Islet precursor cell (in vitro differentiated cells): ENCODE measurements around the gene DENND1B.
"Not testable (repeated sequence)": the region's sequence is repeated elsewhere in the genome, so short reads cannot be mapped to it uniquely, and the experiment has no call there.

Experiments used
- DNase-seq: peaks from one replicate; pipeline ENCODE4 v3.0.0-alpha.2; 2018

DENND1B gene

DNA sequence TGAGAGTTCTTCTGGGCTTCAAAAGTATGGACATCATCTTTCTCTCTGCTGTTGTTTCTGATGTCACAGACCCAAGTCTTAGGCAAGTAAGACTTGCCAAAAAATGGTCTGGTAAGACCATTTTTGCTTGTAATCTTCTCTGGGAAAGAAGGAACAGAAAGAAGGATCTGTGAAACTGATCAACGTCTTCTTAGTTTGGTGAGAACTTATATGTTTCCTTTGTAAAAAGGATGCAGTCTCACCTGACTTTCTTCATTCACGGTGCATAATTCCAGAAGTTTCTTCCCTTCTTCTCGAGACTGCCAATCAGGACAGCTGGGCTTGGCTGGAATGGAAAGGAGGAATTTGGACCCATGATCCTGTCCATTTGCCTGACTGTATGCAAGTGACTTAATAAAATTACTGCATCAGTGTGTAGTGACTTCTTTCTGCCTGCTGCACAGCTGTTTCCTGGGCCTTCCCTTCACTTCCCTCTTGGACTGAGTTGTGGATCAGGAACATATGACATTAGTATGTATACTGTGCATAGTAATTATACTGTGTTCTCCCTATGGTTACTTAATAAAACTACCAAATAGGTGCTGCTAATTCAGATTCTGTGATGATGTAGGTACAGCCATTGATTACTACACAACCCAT is 7.6 kb upstream of the DENND1B start:
- DNase-seq = no peak

DNA sequence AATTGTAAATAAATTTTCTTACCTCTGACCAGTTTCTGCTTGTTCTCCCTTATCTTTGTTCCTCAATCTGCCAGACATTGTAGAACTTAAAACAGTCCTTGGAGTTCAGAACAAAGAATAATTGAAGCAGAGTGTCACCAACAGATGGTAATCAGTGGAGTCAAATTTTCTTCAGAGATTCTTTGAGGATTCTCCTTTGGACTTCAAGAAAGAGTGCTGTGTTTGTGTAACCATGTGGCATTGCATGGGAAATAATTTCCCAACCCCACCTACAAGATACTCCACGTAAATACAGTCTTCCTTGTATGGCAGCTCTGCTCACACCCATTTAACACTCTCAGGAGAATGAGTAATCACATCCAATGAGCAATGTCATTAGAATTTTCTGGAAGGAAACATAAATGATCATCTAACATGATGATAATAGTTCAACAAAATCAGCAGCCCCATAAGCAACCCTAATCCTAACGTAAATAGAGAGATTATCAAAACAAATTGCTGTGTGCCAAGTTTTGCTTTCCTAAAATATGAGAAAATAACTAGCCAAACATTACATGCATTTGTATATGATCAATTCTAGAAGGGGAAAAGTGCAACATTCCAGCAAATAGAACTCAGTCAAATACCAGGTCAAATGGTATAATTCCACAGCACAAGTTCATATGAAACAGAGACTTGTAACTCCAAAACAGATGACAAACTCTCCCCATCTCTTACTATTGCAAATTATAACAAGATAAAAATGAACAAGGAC is 6.9 kb upstream of the DENND1B start:
- no peak for DNase-seq

DNA sequence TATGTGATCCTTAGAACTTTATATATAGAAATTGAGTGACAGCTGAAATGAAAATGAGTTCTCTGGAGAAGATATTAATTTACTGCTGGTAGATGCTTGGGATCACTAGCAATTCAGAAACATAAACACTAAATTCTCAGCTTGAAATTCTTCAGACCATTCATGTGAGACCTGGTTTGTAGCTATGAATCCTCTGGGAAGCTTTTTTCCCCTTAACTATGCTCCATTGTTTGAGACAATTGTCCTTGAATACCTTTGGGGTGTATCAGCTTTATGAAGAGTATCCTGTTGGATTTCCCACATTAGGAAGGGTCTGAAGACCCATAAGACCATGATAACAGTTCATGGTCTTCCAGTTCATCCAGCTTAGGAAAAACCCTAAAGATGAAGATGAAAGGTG is 4.6 kb upstream of the DENND1B start:
- DNase-seq = no peak

DNA sequence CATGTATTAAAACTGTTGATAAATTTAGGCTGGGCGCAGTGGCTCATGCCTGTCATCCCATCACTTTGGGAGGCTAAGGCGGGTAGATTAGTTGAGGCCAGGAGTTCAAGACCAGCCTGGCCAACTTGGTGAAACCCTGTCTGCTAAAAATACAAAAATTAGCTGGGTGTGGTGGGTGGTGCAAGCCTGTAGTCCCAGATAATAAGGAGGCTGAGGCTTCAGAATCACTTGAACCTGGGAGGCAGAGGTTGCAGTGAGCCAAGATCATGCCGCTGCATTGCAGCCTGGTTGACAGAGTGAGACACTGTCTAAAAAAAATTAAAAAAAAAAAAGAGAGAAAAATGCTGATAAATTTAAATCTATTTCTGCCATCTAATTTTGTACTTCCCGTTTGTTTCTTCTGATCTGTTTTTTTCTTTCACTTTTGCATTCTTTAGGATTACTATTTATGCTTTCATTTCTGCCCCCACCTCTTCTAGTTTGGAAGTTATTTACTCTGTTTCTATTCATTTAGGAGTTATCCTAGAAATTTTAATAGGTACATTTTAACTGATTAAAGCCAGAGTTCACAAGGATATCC is 3.2 kb upstream of the DENND1B start:
- no peak for DNase-seq

DNA sequence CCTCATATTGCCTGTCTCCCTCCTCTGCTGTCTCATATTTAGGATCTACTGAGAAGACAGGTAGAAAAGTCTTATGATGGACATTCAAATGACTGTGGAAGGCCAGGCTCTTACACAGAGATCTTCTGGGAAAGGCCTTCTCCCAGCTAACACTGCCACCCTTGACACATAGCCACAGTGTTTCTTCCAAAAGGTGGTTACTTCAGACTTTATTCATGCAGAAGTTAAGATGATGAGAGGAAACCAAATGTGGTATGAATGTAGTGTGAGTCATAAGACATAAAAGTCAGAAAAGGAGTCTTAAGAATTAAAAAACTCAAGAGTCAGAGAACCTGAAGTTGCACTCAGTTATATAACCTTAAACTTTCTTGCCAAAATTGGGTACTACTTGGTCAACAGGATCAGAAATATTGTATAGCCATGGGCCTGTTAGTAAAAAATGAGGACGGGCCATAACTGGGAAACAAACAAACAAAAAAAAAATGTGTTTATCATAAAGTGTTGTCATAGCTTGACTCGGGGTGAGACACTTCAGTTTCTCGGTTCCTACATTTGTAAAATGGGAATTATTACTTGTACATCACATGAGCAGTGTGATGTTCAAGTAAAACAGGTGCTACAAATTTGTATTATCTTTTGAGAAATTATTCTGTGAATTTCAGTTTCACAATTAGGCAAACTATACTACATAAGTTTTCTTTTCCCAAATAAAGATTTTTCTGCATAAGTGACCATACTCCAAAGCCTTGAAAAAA is 1.2 kb upstream of the DENND1B start:
- no peak for DNase-seq

DNA sequence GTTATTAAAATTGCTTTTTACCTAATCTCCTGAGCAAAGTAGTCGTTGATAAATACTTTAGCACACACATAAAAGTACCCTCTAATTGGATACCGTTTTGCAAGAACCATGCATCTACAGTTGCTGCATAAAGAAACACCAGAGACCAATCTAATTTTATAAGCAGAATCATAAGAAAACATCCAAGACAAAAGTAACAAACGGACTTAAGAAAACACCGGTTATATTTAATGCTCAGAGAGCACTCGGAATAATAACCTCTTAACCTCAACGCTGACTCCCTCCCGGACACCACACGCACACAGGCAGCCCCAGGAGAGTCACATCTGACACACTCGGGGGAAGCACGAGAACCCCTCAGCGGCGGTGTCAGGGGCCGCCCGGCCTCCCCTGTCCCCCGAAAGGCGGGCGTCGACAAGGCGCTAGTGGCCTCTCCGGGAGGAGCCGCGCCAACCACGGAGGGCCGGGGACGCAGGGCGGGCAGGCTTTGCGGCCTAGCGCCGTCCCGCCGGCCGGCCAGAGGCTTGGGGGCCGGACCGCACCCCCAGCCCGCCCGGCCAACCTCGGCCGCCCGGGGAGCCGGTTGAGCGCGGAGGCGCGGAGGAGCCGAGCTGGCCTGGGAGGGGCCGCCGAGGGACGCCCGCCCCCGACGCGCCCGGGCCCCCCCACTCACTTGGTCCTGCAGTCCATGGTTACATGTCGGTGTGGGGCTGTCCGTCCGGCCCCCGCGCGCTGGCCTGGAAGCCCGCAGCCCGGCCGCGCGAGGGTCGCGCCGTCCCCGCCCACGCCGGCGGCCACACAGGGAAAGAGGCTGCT is 606 bp downstream of the DENND1B start:
- DNase-seq = no peak

DNA sequence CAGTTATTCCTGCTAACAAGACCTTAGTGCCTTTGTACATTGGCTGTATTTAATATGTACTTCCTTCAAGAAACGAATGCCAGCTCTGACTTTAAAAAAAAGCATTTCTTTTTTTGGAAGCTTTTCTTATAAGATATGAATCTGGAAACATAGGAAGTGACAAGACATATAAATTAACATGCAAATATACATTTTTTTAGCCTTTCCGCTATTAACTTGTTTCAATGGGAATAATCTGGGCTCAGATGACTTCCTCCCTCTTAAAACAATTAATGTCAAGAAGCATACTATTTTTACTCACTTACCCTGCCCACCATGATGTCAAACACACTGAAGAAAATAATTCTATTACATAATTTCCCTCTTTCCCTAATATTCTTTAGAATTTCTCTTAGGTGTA is 1.4 kb downstream of the DENND1B start:
- DNase-seq = no peak

DNA sequence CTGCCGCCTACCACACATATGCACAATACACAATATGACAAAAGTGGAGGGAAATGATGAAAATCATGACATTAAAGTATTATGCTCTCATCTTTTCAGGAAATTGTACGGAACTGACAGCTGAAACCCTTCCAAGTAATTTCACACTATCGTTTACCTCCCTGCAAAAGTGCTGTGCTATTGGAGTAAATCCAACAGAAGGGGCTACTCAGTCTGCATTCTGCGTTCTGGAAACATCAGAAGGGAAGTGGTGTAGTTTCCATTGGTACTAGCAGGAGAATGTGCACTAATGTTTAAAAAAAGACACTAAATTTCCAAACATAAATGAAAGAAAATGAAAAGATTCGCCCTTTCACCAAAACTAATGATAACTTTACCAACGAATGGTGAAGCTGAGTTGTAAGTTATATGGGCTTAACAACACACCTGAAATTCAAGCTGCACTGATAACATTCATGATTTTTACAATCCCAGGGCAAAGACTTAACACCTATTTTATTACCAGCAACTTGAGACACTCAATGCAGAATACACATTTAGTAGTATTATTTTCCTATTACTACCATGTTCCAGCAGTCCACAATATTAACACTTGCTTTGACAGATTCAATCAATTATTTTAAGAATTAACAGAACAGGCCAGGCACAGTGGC is 3.2 kb downstream of the DENND1B start:
- DNase-seq = no peak

DNA sequence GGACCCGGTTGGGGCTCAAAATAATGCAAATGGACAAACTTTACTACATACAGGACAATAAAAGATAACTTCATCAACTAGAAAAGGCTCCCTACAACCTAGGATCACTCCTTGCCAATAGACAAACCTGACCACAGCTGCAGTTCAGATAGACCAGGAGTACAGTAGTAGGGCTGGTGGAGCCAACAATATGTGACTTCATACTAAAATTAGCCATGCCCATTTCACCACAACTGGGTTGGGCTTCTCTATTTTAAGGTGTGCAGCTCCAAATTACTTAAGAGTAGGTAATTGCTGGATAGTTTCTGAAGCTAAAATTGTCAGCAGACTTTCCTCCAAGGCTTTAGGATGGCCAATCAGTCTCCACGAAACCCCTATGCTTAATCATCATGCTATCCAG is 3.9 kb downstream of the DENND1B start:
- no peak for DNase-seq

DNA sequence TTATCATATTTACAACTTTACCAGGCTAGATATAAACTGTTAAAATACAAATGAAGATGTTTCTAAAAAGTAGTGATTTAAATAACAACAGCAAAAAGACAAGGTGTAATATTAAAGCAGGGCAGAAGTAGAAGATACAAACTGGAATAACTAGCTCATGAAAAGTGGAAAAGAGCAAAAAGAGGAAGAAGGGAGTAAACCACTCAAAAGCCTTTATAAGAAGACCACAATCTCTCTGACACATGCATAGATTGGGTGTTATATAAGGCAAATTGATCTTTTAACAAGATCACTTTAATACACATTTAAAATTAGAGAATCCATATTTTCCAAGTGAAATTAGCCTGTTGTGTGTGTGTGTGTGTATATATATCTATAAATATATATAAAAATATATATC is 5.0 kb downstream of the DENND1B start:
- DNase-seq = no peak

DNA sequence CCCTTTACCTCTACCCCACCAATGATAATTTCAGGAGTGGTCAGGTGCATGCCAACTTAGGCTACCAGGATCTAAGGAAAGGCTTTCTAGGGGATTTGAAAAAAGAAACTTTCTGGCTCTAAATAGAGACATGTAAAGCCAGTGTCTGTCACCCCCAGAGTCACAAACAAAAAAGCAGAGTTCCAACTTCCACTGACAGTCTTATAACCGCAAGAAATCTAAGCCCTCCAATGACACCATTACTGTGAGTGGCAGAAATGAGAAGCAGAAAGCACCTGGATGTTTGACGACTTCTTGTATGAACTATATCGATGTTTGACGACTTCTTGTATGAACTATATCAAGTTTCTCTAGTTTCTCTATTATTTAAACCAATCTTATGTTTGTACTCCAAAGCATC is 6.0 kb downstream of the DENND1B start:
- DNase-seq = no peak

DNA sequence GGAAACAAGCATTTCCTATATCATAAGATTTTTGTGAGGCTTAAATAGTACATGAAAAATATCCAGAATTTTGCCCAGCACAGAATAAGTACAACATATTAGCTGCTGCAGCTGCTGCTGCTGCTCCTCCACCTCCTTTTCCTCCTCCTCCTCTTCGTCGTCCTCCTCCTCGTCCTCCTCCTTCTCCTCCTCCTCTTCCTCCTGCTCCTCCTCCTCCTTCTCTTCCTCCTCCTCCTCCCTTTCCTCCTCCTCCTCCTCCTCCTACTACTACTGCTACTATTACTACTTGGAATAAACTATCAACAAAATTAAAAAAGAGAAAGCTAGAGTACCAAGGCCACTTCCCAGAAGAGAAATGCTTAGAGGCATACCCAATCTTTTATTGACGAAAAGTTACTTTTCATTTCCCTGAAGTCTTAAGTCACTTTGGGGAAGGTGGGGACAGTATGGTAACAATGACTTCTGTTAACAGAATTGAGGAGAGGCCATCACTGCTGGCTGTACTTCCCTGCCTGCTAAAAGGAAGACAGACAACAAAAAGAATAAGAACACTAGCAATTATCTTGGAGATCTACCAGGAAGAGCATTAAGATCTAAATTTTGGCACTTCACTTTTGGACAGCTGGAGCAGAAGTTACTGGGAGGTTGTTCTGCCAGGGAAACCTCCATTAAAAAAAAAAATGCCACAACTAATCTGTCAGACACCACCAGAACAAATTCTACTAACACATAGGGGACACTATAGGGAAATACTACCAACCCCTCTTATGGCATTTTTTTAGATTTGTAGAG is 7.1 kb downstream of the DENND1B start:
- DNase-seq = no peak

DNA sequence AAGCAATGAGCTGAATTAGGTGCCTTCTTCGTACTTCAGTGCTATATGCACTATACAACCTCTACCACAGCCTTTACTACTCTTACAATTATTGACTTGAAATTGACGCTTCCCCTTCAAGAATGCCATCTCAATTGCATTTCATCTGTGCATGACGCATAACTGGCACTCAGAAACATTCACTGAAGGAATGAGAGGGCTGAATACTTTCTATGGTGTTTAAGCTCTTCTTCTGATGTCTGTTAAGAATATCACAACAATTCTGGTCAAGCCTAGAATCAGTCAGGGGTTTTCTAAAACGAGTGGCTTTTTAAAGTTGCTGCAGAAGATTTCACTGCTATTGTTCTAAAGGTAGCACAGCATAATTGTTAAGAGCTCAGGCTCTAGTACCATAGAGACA is 11.5 kb downstream of the DENND1B start:
- no peak for DNase-seq

DNA sequence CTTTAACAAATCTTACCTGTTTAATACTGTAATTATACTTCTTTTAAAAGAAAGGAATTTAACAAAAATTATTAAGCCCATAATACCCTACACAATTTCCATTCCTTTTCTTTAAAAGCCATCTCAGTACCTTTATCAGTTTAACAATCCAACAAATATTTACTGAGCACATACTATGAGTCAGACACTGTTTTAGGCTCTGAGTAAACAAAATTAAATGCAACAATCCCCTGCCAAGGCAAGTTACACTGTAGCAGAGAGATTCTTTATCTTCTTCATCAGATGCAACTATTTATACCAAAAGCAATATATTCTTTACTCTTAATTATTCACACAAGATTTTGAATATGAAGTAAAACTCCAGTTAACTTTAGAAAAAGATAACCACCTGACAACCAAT is 12.0 kb downstream of the DENND1B start:
- no peak for DNase-seq

DNA sequence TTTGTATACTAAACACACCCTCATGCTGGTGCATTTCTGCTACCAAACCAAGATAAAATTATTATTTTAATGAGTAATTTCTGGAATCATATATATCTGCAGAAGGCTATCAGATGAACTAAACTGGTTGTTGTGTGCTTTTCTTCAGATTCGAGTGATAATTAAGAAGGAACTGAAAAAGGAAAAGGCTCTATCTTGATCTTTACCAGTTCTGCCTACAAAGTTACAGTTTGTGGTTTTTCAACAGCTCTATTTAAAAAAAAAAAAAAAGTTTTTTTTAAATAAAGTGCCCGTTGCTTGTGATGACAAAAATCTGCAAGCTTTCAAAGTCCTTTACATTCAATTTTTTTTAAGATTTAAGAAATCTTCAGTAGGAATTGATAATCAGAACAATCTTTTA is 13.6 kb downstream of the DENND1B start:
- DNase-seq = no peak

DNA sequence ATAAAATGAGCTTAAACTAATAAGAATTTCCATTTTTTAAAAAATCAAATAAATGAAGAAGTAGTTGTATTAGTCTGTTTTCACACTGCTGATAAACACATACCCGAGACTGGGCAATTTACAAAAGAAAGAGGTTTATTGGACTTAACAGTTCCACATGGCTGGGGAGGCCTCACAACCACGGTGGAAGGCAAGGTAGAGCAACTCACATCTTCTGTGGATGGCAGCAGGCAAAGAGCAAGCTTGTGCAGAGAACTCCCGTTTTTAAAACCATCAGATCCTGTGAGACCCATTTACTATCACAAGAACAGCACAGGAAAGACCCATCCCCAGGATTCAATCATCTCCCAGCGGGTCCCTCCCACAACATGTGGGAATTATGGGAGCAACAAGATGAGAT is 19.7 kb downstream of the DENND1B start:
- DNase-seq = not testable (repeated sequence)

DNA sequence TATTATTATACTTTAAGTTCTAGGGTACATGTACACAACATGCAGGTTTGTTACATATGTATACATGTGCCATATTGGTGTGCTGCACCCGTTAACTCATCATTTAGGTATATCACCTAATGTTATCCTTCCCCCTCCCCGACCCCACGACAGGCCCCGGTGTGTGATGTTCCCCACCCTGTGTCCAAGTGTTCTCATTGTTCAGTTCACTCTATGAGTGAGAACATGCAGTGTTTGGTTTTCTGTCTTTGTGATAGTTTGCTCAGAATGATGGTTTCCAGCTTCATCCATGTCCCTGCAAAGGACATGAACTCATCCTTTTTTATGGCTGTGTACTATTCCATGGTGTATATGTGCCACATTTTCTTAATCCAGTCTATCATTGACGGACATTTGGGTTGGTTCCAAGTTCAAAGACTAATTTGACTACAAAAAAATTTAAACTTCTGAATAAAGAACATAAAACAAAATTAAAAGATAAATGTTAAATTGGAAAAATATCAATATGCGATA is 22.6 kb downstream of the DENND1B start:
- not testable (repeated sequence) for DNase-seq

DNA sequence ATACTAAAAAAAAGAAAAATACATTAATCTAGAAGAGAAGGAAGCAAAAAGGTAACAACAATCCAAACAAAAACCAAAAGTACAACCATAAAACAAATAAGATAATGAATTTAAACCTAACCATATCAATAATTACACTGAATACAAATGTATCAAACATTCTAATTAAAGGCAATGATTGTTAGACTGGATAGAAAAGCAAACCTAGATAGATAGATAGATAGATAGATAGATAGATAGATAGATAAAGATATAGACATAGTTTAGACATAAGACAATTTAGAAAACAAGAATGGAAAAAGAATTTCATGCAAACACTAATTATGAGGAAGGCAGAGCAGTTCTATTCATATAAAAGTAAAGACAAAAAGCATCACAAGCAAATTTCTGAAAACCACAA is 24.9 kb downstream of the DENND1B start:
- no peak for DNase-seq

DNA sequence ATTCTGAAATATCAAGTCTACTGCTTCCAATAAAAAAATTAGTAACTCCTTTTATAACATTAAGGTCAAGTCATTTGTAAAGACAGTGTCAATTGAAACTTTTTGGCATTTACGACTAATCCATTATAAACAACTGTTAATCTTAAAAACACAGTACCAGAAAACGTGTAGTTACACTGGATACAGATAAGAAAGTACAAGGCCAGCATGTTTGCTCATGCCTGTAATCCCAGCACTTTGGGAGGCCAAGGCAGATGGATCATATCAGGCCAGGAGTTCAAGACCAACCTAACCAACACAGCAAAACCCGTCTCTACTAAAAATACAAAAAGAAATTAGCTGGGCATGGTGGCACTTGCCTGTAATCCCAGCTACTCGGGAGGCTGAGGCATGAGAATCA is 29.4 kb downstream of the DENND1B start:
- DNase-seq = no peak

DNA sequence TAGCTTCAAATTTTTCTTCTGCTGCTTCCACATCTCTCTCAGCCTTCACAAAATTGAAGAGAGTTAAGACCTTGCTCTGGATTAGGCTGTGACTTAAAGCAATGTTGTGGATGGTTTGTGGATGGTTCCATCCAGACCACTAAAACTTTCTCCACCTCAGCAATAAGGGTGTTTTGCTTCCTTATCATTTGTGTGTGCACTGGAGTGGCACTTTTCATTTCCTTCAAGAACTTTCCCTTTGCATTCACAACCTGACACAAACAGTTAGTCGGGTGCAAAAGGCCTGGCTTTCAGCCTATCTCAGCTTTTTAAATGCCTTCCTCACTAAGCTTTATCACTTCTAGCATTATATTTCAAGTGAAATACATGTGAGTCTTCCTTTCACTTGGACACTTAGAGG is 30.3 kb downstream of the DENND1B start:
- DNase-seq = no peak

DNA sequence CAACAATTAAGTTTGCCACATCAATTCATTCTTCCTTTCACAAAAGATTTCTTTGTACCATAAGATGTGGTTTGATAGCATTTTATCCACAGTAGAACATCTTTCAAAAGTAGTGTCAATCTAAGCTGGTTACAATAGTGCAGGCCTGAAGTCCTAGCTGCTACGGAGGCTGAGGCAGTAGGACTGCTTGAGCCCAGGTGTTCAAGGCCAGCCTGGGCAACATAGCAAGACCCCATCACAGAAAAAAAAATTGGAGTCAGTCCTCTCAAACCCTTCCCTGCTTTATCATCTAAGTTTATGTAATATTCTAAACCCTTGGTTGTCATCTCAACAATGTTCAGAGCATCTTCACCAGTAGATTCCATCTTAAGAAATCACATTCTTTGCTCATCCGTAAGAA is 31.7 kb downstream of the DENND1B start:
- no peak for DNase-seq
